ENCODE results near the gene IL1RAPL2. TPM values are rescaled to one million over a fixed set of nuclear protein-coding genes. Genes with fewer than 3 reads are reported as not detected.
"Not testable (repeated sequence)": the region's sequence is repeated elsewhere in the genome, so short reads cannot be mapped to it uniquely, and the experiment has no call there.

The IL1RAPL2 gene
- total RNA-seq = not detected

DNA sequence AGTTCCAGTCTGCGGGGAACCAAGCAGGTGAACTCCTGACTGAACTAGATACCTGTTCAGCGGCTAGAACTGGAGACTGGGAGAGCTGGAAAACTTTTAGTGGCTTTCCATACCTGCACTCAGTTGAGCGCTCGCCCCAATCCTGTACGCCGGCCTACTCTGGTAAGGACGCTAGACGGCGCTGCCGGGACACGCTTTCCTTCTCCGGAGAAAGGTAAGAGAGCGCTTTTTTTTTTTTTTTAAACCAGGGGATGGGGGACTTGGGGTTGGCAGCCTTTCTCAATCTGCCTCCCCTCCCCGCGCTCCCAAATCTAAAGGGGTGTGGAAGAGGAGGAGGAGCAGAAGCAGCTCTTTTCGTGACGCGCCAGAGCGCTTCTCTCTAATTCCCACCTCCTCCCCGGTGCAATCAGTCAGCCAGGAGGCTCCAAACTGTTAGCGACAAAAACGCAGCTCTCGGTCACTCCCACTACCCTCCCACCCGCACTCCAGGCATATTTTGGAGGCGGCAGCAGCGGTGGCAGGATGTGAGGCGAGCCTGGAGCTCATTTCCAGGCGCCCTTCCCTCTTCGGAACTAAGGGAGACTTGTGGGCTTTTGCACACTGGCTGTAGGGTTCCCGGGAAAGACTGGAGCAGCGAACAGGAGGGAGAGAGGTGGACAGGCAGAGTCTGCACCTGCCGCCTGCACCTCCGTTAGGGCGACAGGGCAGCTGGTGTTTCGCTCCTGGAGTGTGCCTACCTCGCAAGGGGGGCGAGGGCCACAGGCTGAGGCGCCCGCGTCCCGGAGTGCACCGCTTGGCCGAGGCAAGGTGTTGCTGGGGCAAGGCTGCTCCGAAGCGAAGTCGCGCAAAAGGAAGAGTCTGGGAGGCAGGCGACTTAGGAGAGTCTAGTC lies at the start of gene IL1RAPL2:
Gene IL1RAPL2 (plus strand): TSS at position 409 of the 890 bp plus-strand sequence.
- Mint-ChIP-seq H3K36me3 (ENCODE audit: insufficient read depth in 2 of 2) (no peaks in the 10 kb centered on the region), H3K27me3 (ENCODE audit: low read depth) (peaks cover 60% of the 10 kb centered on the region), H3K9me3 (no peaks in the 10 kb centered on the region), H3K4me3 (peak within 1 kb of the TSS in 1 of 2 donors; percentile 56), H3K27ac (no peak within 1 kb of the TSS), H3K4me1 (ENCODE audit: low read depth) (no peaks in the 10 kb centered on the region)
- DNase-seq (peak; percentile 1 to 16), ATAC-seq (replicated peaks in 1 of 2) (no peak)

DNA sequence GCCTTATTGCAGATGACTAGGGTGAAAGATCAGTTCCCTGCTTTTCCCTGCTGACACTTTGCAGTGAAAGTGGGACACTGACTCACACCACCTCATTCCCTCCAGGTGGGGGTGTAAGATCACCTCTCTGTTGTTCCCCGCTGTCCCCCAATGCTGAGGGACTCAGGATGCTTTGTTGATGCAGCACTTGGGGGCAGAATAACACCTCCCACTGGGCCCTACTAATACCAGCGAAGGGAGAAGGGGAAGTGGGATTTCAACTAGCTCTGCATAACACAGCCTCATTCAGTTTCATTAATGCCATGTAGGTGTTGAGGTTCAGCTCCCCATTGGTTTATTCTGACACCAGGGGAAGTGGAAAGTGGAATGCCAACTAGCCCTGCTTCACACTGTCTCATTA lies 43.6 kb upstream of the IL1RAPL2 start:
- Mint-ChIP-seq H3K27ac (no peak overlapping the region), H3K27me3 (ENCODE audit: low read depth) (peaks cover 20% of the 10 kb centered on the region), H3K36me3 (ENCODE audit: insufficient read depth in 2 of 2) (no peaks in the 10 kb centered on the region), H3K4me3 (no peak overlapping the region), H3K4me1 (ENCODE audit: low read depth) (no peaks in the 10 kb centered on the region), H3K9me3 (peaks cover 5 to 7% of the 10 kb centered on the region in 2 donors)
- ATAC-seq (replicated peaks in 1 of 2) = no peak
- no peak for DNase-seq

DNA sequence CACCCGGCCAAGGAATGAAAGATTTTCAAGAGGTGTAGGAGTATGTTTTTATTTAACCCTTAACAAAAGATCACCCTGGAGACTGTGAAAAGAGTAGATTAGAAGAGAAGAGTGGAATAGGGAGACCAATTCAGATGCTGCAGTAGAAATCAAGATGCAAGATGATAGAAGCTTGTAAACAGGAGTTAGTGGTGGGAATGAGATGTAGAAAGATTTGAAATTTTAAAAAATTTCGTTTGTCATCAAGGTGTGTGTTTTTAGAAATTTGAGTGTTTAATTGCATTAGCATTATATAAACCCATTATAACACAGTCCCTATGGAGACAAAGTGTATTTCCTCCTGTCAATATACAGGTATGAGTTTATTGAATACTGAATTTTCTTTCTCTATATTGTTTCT lies 42.1 kb upstream of the IL1RAPL2 start:
- DNase-seq = no peak
- H3K36me3 Mint-ChIP-seq (ENCODE audit: insufficient read depth in 2 of 2) = no peaks in the 10 kb centered on the region
- H3K27me3 Mint-ChIP-seq (ENCODE audit: low read depth) = peaks cover 20% of the 10 kb centered on the region
- no peak for ATAC-seq (replicated peaks in 1 of 2)
- no peaks in the 10 kb centered on the region for H3K4me1 Mint-ChIP-seq (ENCODE audit: low read depth)
- no peak overlapping the region for H3K4me3 Mint-ChIP-seq
- peaks cover 5 to 7% of the 10 kb centered on the region in 2 donors for H3K9me3 Mint-ChIP-seq
- H3K27ac Mint-ChIP-seq = no peak overlapping the region

DNA sequence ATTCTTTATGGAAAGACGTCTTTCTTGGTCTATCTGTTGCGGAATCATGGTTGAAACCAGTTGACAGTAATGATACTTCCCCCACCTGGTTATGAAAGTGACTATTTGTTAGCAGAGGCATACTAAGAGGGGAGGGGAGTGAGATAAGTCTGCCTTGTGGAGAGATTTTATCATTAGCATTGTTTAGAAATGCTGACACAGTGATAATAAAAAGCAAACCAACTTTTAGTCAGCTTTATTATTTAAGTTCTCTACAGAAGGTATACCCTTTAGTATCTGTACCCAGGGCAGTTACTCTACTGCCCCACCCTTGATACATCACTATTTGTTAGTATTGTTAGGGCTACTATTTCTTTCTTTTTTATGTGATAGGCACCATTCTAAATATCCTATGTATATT lies 26.9 kb upstream of the IL1RAPL2 start:
- Mint-ChIP-seq H3K27me3 (ENCODE audit: low read depth) (peaks cover 17% of the 10 kb centered on the region), H3K9me3 (peaks cover 1 to 3% of the 10 kb centered on the region in 2 donors), H3K4me1 (ENCODE audit: low read depth) (no peaks in the 10 kb centered on the region), H3K36me3 (ENCODE audit: insufficient read depth in 2 of 2) (no peaks in the 10 kb centered on the region), H3K4me3 (no peak overlapping the region), H3K27ac (no peak overlapping the region)
- DNase-seq = no peak
- ATAC-seq (replicated peaks in 1 of 2) = no peak

DNA sequence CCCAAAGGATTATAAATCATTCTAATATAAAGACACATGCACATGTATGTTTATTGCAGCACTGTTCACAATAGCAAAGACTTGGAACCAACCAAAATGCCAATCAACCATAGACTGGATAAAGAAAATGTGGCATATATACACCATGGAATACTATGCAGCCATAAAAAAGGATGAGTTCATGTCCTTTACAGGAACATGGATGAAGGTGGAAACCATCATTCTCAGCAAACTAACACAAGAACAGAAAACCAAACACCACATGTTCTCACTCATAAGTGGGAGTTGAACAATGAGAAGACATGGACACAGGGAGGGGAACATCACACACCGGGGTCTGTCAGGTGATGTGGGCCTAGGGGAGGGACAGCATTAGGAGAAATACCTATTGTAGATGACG lies 23.6 kb upstream of the IL1RAPL2 start:
- not testable (repeated sequence) for H3K36me3 Mint-ChIP-seq (ENCODE audit: insufficient read depth in 2 of 2); H3K4me1 Mint-ChIP-seq (ENCODE audit: low read depth); ATAC-seq (replicated peaks in 1 of 2); H3K27ac Mint-ChIP-seq; H3K4me3 Mint-ChIP-seq; H3K9me3 Mint-ChIP-seq; DNase-seq
- H3K27me3 Mint-ChIP-seq (ENCODE audit: low read depth) = peaks cover 27% of the 10 kb centered on the region

DNA sequence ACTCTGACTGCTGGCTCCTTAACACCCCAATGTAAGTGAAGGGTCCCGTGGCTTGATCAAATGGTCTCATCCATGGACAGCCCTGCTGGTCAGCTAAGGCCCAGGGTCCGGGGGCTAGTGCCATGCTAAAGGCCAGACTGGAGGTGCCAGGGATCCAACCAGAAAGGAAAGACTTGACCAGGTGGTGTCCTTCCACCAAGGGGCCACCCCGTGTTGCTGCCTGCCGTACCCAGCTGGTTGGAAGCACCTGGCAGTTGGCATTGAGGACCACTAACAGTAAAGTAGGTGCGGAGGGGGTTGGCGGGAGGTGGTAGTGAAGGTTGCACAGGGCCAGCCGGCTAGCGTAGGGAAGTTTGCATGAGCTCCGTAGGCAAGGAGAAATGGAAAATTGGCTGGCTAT lies 1.7 kb upstream of the IL1RAPL2 start:
- no peaks in the 10 kb centered on the region for H3K9me3 Mint-ChIP-seq
- no peak overlapping the region for H3K4me3 Mint-ChIP-seq
- no peaks in the 10 kb centered on the region for H3K36me3 Mint-ChIP-seq (ENCODE audit: insufficient read depth in 2 of 2)
- no peaks in the 10 kb centered on the region for H3K4me1 Mint-ChIP-seq (ENCODE audit: low read depth)
- H3K27ac Mint-ChIP-seq = no peak overlapping the region
- DNase-seq (no peak), ATAC-seq (replicated peaks in 1 of 2) (no peak)
- H3K27me3 Mint-ChIP-seq (ENCODE audit: low read depth) = peaks cover 47% of the 10 kb centered on the region

DNA sequence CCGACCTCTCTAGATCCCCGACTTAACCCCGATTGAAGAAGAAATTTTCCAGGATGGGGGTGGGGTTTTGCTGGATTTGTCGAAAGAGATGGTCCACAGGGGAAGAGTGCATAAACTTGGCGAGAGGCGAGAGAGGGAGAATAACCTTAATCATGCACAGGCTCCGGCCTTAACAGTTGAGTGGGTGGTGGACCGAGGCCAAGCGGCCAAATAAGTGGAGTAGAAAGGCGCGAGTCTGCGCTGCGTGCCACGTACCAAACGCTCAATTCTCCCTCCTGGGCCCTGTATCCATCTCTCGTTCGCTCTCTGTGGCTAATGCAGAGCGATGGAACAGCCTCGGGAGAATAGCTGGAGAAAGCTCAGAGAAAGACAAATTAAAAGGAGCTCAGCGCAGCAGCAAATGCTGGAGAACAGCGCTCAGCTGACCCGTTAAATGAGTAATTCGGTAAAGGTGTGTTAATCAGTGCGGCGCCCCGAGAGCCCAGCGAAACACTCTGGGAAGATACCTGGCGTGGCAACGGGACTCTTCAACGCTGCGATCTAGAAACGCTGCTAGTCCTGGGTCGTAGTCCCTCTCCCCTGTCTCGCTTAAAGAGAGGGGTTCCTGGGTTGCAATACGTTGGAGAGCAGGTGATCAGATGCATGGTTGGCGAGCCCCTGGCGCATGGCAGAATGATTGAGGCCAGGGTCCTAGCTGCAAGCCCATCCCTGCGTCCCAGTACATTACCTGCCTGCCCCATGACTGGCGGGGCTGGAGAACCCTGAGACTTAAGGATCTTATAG lies 887 bp upstream of the IL1RAPL2 start:
- H3K36me3 Mint-ChIP-seq (ENCODE audit: insufficient read depth in 2 of 2) = no peaks in the 10 kb centered on the region
- ATAC-seq (replicated peaks in 1 of 2) = no peak
- H3K27me3 Mint-ChIP-seq (ENCODE audit: low read depth) = peaks cover 54% of the 10 kb centered on the region
- no peak overlapping the region for H3K27ac Mint-ChIP-seq
- H3K9me3 Mint-ChIP-seq = no peaks in the 10 kb centered on the region
- no peaks in the 10 kb centered on the region for H3K4me1 Mint-ChIP-seq (ENCODE audit: low read depth)
- H3K4me3 Mint-ChIP-seq = no peak overlapping the region
- DNase-seq = no peak

DNA sequence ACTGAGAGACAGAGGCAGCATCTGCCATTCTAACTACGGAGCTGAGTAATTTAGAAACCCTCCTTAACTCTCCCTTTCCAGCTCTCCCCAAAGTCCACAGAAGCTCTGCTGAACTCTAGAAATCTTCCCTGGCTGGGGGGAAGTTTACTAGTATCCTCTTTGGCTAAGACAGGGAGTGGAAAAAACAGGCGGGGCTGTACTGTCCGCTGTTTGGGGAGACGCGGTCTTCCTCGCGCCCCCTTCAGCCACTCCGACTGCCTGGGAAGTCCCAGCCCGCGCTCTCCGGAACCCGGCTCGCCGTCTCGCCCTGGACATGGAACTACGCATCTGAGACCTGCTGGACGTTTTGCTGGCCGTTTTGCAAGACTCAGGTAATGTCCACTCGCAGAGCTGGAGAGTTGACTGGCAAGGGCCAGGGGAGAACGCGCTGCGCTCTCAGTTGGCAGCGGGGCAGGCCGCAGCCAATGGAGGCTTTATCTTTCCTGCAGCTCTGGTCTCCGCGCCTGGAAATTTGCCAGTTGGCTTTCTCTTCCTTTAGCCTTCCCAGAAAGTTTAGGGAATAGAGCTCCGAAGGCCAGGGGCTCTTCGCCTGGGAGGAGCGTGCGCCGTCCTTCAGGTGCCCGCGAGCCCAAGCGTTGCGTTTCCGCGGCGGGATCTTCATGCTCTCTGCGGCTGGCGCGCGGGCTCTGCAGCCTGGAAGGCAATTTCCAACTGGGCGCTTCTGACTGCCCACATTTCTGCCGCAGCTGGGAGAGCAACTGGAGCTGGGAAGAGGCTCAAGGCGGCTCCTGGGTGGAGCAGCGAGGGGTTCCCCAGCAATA lies 892 bp downstream of the IL1RAPL2 start:
- no peak for DNase-seq
- H3K4me1 Mint-ChIP-seq (ENCODE audit: low read depth) = no peaks in the 10 kb centered on the region
- H3K27me3 Mint-ChIP-seq (ENCODE audit: low read depth) = peaks cover 64% of the 10 kb centered on the region
- H3K9me3 Mint-ChIP-seq = no peaks in the 10 kb centered on the region
- H3K27ac Mint-ChIP-seq = no peak overlapping the region
- H3K4me3 Mint-ChIP-seq = no peak overlapping the region
- no peak for ATAC-seq (replicated peaks in 1 of 2)
- H3K36me3 Mint-ChIP-seq (ENCODE audit: insufficient read depth in 2 of 2) = no peaks in the 10 kb centered on the region

DNA sequence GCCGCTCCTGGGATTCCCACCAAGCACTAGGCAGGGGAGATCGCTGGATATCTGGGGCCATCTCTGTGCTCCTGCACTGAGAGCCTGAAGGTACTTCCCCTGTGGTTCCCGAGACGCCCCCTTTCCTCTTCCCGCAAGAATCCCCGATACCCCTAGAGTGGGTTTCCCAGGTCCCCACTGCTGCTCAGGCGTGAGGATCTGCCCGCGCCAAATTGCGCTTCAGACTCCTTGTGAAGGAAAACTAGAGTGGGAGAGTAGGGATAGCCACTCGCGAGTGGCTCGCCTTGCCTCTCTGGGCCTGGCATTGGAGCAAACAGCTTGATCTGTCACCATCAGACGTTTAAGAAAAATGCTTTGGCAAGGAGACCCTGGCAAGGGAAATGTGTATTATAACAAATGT lies 1.5 kb downstream of the IL1RAPL2 start:
- Mint-ChIP-seq H3K4me1 (ENCODE audit: low read depth) (no peaks in the 10 kb centered on the region), H3K4me3 (no peak overlapping the region), H3K36me3 (ENCODE audit: insufficient read depth in 2 of 2) (no peaks in the 10 kb centered on the region), H3K27me3 (ENCODE audit: low read depth) (peaks cover 64% of the 10 kb centered on the region), H3K27ac (no peak overlapping the region), H3K9me3 (no peaks in the 10 kb centered on the region)
- ATAC-seq (replicated peaks in 1 of 2) (no peak), DNase-seq (no peak)

DNA sequence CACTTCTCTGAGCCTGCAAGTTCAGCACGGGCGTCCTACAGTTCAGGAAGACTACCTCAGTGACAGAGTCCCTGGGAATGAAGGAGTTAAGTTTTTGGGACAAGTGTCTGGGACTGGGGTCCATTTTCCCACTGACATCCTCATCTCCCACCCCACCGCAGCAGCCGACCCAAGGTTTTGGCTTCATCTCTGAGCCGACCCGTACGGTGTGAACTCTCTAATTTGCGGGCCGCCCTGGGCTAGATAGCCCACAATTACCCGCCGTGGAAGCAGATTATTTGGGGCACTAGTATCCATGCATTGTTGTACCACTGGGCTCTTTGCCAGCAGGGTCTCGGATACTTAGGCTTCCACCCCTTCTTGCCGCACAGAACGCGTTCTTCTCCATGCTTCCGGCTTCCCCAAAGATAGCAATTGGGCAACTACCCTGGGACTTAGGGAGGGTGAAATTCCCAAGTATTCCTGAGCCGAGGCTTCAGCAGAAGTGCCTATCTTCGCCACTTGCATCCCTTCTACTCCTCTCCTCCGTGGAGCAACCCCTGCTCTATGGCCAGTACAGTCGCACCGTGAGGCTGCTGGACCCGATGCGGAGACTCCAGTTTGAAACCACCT lies 2.4 kb downstream of the IL1RAPL2 start:
- no peaks in the 10 kb centered on the region for H3K4me1 Mint-ChIP-seq (ENCODE audit: low read depth)
- H3K4me3 Mint-ChIP-seq = no peak overlapping the region
- H3K36me3 Mint-ChIP-seq (ENCODE audit: insufficient read depth in 2 of 2) = no peaks in the 10 kb centered on the region
- no peak overlapping the region for H3K27ac Mint-ChIP-seq
- DNase-seq (no peak), ATAC-seq (replicated peaks in 1 of 2) (no peak)
- H3K9me3 Mint-ChIP-seq = no peaks in the 10 kb centered on the region
- H3K27me3 Mint-ChIP-seq (ENCODE audit: low read depth) = peaks cover 64% of the 10 kb centered on the region

DNA sequence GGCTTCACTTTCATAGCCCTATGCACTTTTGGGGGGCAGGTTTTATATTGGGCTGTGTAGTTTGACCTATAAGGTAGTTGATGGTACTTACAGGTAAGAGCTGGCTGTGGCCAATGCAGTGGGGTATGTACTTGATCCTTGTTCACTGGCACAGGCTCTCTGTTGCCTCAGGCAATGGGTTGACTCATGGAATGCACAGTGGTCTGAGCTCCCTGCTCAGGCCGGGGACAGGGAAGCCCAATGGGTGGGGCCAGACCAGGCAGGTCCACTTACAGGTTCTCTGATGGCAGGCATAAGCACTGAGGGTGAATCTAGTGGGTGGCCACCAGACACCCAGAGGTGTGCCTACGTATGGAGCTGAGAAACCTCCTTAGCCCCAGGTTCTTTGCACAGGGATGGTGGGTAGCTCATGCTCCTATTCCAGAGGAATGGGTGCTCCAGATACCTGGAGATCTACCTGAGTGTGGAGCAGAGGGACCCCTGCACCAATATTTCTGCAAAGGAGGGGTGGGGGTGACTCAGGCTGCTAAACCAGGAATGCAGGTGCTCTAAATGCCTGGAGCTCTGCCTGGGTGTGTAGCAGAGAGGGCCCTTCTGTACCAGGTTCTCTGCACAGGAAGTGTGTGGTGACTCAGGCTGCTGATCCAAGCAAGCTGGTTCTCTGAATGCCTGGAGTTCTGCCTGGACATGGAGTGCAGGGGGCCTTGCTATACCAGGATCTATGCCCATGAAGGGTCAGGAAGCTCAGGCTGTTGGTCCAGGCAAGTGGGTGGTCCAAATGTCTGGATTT lies 52.3 kb downstream of the IL1RAPL2 start:
- no peak for ATAC-seq (replicated peaks in 1 of 2)
- peaks cover 14% of the 10 kb centered on the region for H3K27me3 Mint-ChIP-seq (ENCODE audit: low read depth)
- DNase-seq = no peak
- H3K4me3 Mint-ChIP-seq = no peak overlapping the region
- H3K9me3 Mint-ChIP-seq = peaks cover 0 to 5% of the 10 kb centered on the region in 2 donors
- H3K4me1 Mint-ChIP-seq (ENCODE audit: low read depth) = no peaks in the 10 kb centered on the region
- H3K27ac Mint-ChIP-seq = no peak overlapping the region
- no peaks in the 10 kb centered on the region for H3K36me3 Mint-ChIP-seq (ENCODE audit: insufficient read depth in 2 of 2)

DNA sequence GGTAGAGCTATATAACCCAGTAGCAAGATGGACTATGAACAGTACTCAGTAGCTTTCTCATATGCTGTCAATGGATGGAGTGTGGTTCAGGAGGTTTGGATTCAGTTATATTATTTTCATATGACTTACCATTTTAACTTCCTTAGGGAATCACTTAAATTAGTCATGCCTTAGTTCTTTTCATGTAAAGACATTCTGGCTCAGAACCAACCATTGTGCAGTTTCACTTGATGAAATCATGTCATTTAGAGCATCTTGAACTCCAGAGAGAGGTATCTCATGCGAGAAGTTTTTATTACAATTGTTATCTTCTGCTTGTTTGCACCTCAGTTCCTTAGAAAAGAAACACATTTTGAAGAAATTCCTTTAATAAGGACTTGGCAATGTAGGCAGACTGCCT lies 55.8 kb downstream of the IL1RAPL2 start:
- DNase-seq (no peak), ATAC-seq (replicated peaks in 1 of 2) (no peak)
- H3K9me3 Mint-ChIP-seq = peaks cover 0 to 2% of the 10 kb centered on the region in 2 donors
- no peaks in the 10 kb centered on the region for H3K36me3 Mint-ChIP-seq (ENCODE audit: insufficient read depth in 2 of 2)
- H3K27me3 Mint-ChIP-seq (ENCODE audit: low read depth) = no peaks in the 10 kb centered on the region
- no peak overlapping the region for H3K27ac Mint-ChIP-seq
- no peak overlapping the region for H3K4me3 Mint-ChIP-seq
- H3K4me1 Mint-ChIP-seq (ENCODE audit: low read depth) = no peaks in the 10 kb centered on the region

Measured in activated T-cell treated with anti-CD3 and anti-CD28 coated beads, Interleukin-2, amount 50 U/mL, for 72 hours (primary cell).